BLaER1 treated with 17β-estradiol and CSF1 and Interleukin-3, amounts not matched to agents 10 nM and 100 nM (cell line): ENCODE data around the gene CFAP61.
A peak's percentile ranks its signal among the peaks of the same experiment; 100 is the strongest.

Experiments used
- H3K27ac ChIP-seq, 11 experiments: shearing (Covaris generic); formaldehyde crosslinking; 2 replicates each; pipeline ENCODE4 v1.8.1; 2022
- H3K27me3 ChIP-seq, 11 experiments: shearing (Covaris generic); formaldehyde crosslinking; 2 replicates each; pipeline ENCODE4 v1.8.1; 2022
- H3K36me3 ChIP-seq, 11 experiments: shearing (Covaris generic); formaldehyde crosslinking; 2 replicates each; pipeline ENCODE4 v1.8.1; 2022
- H3K4me1 ChIP-seq, 10 experiments: shearing (Covaris generic); formaldehyde crosslinking; 2 replicates each; pipeline ENCODE4 v1.8.1; 2022
- H3K4me2 ChIP-seq, 11 experiments: shearing (Covaris generic); formaldehyde crosslinking; 2 replicates each; pipeline ENCODE4 v1.8.1; 2022
- H3K4me3 ChIP-seq, 10 experiments: shearing (Covaris generic); formaldehyde crosslinking; 2 replicates each; pipeline ENCODE4 v1.8.1; 2022
- H3K9ac ChIP-seq, 11 experiments: shearing (Covaris generic); formaldehyde crosslinking; 2 replicates each; pipeline ENCODE4 v1.8.1; 2022
- H3K9me3 ChIP-seq, 11 experiments: shearing (Covaris generic); formaldehyde crosslinking; replicated peaks in 1 of 11; 2 replicates each; pipeline ENCODE4 v1.8.1; 2022
- H4K20me1 ChIP-seq, 11 experiments: shearing (Covaris generic); formaldehyde crosslinking; 2 replicates each; pipeline ENCODE4 v1.8.1; 2022
- Cebpa-rat ChIP-seq, 11 experiments: shearing (Covaris generic); IDR thresholded peaks; 2 replicates each; pipeline ENCODE4 v1.8.1; 2022

The CFAP61 gene

GRCh38 chr20:20371681-20372080, 319.3 kb downstream of the CFAP61 start:
- no peak overlapping the region for H3K27ac ChIP-seq
- no peak overlapping the region for H3K4me2 ChIP-seq
- H3K4me1 ChIP-seq = peaks cover 14 to 23% (median 21%) of the 10 kb centered on the region in 10 experiments; a peak in 17 of 20 replicates
- no peak for TF ChIP-seq Cebpa-rat (IDR thresholded peaks at IDR 0.05)
- peaks cover 0 to 51% (median 33%) of the 10 kb centered on the region in 11 experiments; a peak in 18 of 22 replicates for H4K20me1 ChIP-seq
- H3K9me3 ChIP-seq = peaks cover 0 to 6% (median 6%) of the 10 kb centered on the region in 11 experiments; a peak in 9 of 22 replicates
- H3K4me3 ChIP-seq = no peak overlapping the region
- no peak overlapping the region for H3K9ac ChIP-seq
- H3K36me3 ChIP-seq = no peaks in the 10 kb centered on the region
- H3K27me3 ChIP-seq = peaks cover 83 to 96% (median 93%) of the 10 kb centered on the region in 11 experiments

GRCh38 chr20:20373091-20373571, 320.8 kb downstream of the CFAP61 start:
- Histone ChIP-seq H3K27ac (no peak overlapping the region), H3K27me3 (peaks cover 69 to 82% (median 79%) of the 10 kb centered on the region in 11 experiments), H4K20me1 (peaks cover 0 to 39% (median 23%) of the 10 kb centered on the region in 11 experiments; a peak in 18 of 22 replicates), H3K4me3 (no peak overlapping the region), H3K4me1 (peaks cover 10 to 15% (median 13%) of the 10 kb centered on the region in 10 experiments; a peak in 16 of 20 replicates), H3K9ac (no peak overlapping the region), H3K9me3 (no peaks in the 10 kb centered on the region), H3K4me2 (no peak overlapping the region), H3K36me3 (no peaks in the 10 kb centered on the region)
- TF ChIP-seq Cebpa-rat (IDR thresholded peaks at IDR 0.05) = no peak

GRCh38 chr20:20375862-20376261, 323.5 kb downstream of the CFAP61 start:
- H3K27me3 ChIP-seq = peaks cover 41 to 55% (median 52%) of the 10 kb centered on the region in 11 experiments
- H3K4me2 ChIP-seq = no peak overlapping the region
- H3K36me3 ChIP-seq = no peaks in the 10 kb centered on the region
- no peak overlapping the region for H3K9ac ChIP-seq
- TF ChIP-seq Cebpa-rat (IDR thresholded peaks at IDR 0.05) = no peak
- H3K27ac ChIP-seq = no peak overlapping the region
- H4K20me1 ChIP-seq = peaks cover 0 to 15% (median 0%) of the 10 kb centered on the region in 11 experiments; a peak in 9 of 22 replicates
- H3K9me3 ChIP-seq = peaks cover 9 to 18% (median 13%) of the 10 kb centered on the region in 11 experiments
- H3K4me3 ChIP-seq = no peak overlapping the region
- H3K4me1 ChIP-seq = no peaks in the 10 kb centered on the region

GRCh38 chr20:20386192-20386591, 333.9 kb downstream of the CFAP61 start:
- TF ChIP-seq Cebpa-rat (IDR thresholded peaks at IDR 0.05) = no peak
- Histone ChIP-seq H3K36me3 (peaks cover 0 to 9% (median 0%) of the 10 kb centered on the region in 11 experiments; a peak in 3 of 22 replicates), H3K4me2 (no peak overlapping the region)

GRCh38 chr20:20390393-20390792, 338.1 kb downstream of the CFAP61 start:
- TF ChIP-seq Cebpa-rat (IDR thresholded peaks at IDR 0.05) = no peak

More at GRCh38 chr20:20386192-20386591, 333.9 kb downstream of the CFAP61 start:
- Histone ChIP-seq H3K27me3 (no peaks in the 10 kb centered on the region), H3K9ac (no peak overlapping the region), H3K9me3 (peaks cover under 1 to 10% (median 5%) of the 10 kb centered on the region in 11 experiments; a peak in 20 of 22 replicates), H3K27ac (no peak overlapping the region), H3K4me3 (no peak overlapping the region), H4K20me1 (0 out of 22 replicates have a peak, but pooled peaks cover 0 to 5% (median 0%) of the 10 kb centered on the region in 11 experiments), H3K4me1 (peaks cover 0 to 5% (median 0%) of the 10 kb centered on the region in 10 experiments; a peak in 1 of 20 replicates)

GRCh38 chr20:20391115-20391514, 338.8 kb downstream of the CFAP61 start:
- TF ChIP-seq Cebpa-rat (IDR thresholded peaks at IDR 0.05) = no peak
- peaks cover 0 to 39% (median 12%) of the 10 kb centered on the region in 10 experiments; a peak in 10 of 20 replicates for H3K4me1 ChIP-seq
- H4K20me1 ChIP-seq = 0 out of 22 replicates have a peak, but pooled peaks cover 0 to 5% (median 0%) of the 10 kb centered on the region in 11 experiments
- H3K9ac ChIP-seq = no peak overlapping the region
- no peaks in the 10 kb centered on the region for H3K9me3 ChIP-seq
- no peak overlapping the region for H3K27ac ChIP-seq
- no peaks in the 10 kb centered on the region for H3K27me3 ChIP-seq
- H3K36me3 ChIP-seq = peaks cover 0 to 27% (median 5%) of the 10 kb centered on the region in 11 experiments; a peak in 7 of 22 replicates
- no peak overlapping the region for H3K4me2 ChIP-seq
- H3K4me3 ChIP-seq = no peak overlapping the region

More at GRCh38 chr20:20390393-20390792, 338.1 kb downstream of the CFAP61 start:
- Histone ChIP-seq H3K9me3 (no peaks in the 10 kb centered on the region), H3K27ac (no peak overlapping the region), H4K20me1 (0 out of 22 replicates have a peak, but pooled peaks cover 0 to 5% (median 0%) of the 10 kb centered on the region in 11 experiments), H3K9ac (no peak overlapping the region), H3K4me3 (no peak overlapping the region), H3K4me1 (peaks cover 0 to 38% (median 12%) of the 10 kb centered on the region in 10 experiments; a peak in 10 of 20 replicates), H3K4me2 (no peak overlapping the region), H3K27me3 (no peaks in the 10 kb centered on the region), H3K36me3 (peaks cover 0 to 26% (median 5%) of the 10 kb centered on the region in 11 experiments; a peak in 6 of 22 replicates)

GRCh38 chr20:20391766-20392165, 339.4 kb downstream of the CFAP61 start:
- 0 out of 22 replicates have a peak overlapping the region, but pooled peaks of 1 of the 11 experiments have one; percentile 62 for H3K4me2 ChIP-seq
- H4K20me1 ChIP-seq = 0 out of 22 replicates have a peak, but pooled peaks cover 0 to 5% (median 0%) of the 10 kb centered on the region in 11 experiments
- no peaks in the 10 kb centered on the region for H3K9me3 ChIP-seq
- peaks cover 0 to 30% (median 5%) of the 10 kb centered on the region in 11 experiments; a peak in 7 of 22 replicates for H3K36me3 ChIP-seq
- no peak for TF ChIP-seq Cebpa-rat (IDR thresholded peaks at IDR 0.05)
- H3K4me3 ChIP-seq = no peak overlapping the region
- peaks cover 0 to 39% (median 12%) of the 10 kb centered on the region in 10 experiments; a peak in 10 of 20 replicates for H3K4me1 ChIP-seq
- H3K27me3 ChIP-seq = no peaks in the 10 kb centered on the region
- no peak overlapping the region for H3K9ac ChIP-seq
- H3K27ac ChIP-seq = peak overlapping the region in 1 of 11 experiments; percentile 17; a peak in 1 of 22 replicates

GRCh38 chr20:20393207-20394120, 341.1 kb downstream of the CFAP61 start:
- no peaks in the 10 kb centered on the region for H3K9me3 ChIP-seq
- no peaks in the 10 kb centered on the region for H3K27me3 ChIP-seq
- H4K20me1 ChIP-seq = 0 out of 22 replicates have a peak, but pooled peaks cover 0 to 3% (median 0%) of the 10 kb centered on the region in 11 experiments
- peaks cover 0 to 39% (median 10%) of the 10 kb centered on the region in 10 experiments; a peak in 9 of 20 replicates for H3K4me1 ChIP-seq
- H3K36me3 ChIP-seq = peaks cover 0 to 35% (median 5%) of the 10 kb centered on the region in 11 experiments; a peak in 9 of 22 replicates
- peak overlapping the region in 2 of 11 experiments; percentile 58 to 59; a peak in 6 of 22 replicates for H3K27ac ChIP-seq
- peak overlapping the region in 5 of 11 experiments; percentile 46 to 67 (median 58); a peak in 10 of 22 replicates for H3K4me2 ChIP-seq
- no peak overlapping the region for H3K4me3 ChIP-seq
- peak in 1 of 11 experiments; percentile 42; a peak in 1 of 22 replicates for TF ChIP-seq Cebpa-rat (IDR thresholded peaks at IDR 0.05)
- peak overlapping the region in 1 of 11 experiments; percentile 27; a peak in 2 of 22 replicates for H3K9ac ChIP-seq
